DND-41 (cell line): Measurements from ENCODE around the gene NKAIN2.
"Not testable (repeated sequence)": the region's sequence is repeated elsewhere in the genome, so short reads cannot be mapped to it uniquely, and the experiment has no call there.

Source experiments
- ATAC-seq: fragments of 200-7000 bp; cut with Tn5 transposase; 3 replicates; pipeline ENCODE4 v1.9.1; 2021; ENCODE audit warnings: low read depth; ENCODE audit not compliant: insufficient read depth
- DNase-seq: peaks from one replicate; pipeline ENCODE4 v3.0.0-alpha.2; 2020
- H2AFZ ChIP-seq: 2 replicates; pipeline ENCODE4 v1.6.0; 2012; ENCODE audit warnings: low read depth, low read length
- H3K27ac ChIP-seq: 2 replicates; pipeline ENCODE4 v1.5.1; 2012; ENCODE audit warnings: low read length, inconsistent platforms
- H3K27me3 ChIP-seq: fragments of 200-600 bp; sonication (generic); 2 replicates; pipeline ENCODE4 v1.6.0; 2012; ENCODE audit warnings: low read length, mild to moderate bottlenecking, inconsistent platforms; ENCODE audit not compliant: insufficient read depth, poor library complexity
- H3K36me3 ChIP-seq: 2 replicates; pipeline ENCODE4 v1.5.1; 2012; ENCODE audit warnings: low read length, inconsistent platforms; ENCODE audit not compliant: insufficient read depth
- H3K4me1 ChIP-seq: 2 replicates; pipeline ENCODE4 v1.5.1; 2012; ENCODE audit warnings: mild to moderate bottlenecking, low read length; ENCODE audit not compliant: insufficient read depth
- H3K4me2 ChIP-seq: 2 replicates; pipeline ENCODE4 v1.6.0; 2012; ENCODE audit warnings: mild to moderate bottlenecking, moderate library complexity, low read length, inconsistent platforms; ENCODE audit not compliant: insufficient read depth
- H3K4me3 ChIP-seq, 2 experiments: fragments of 200-600 bp in 1 of 2; shearing (Covaris generic) in 1 of 2; 2 replicates each; pipeline ENCODE4 v1.5.1; 2012 to 2016; ENCODE audit warnings: inconsistent platforms in 2 of 2, low read length in 2 of 2, mild to moderate bottlenecking in 2 of 2, low read depth in 1 of 2, moderate library complexity in 1 of 2
- H3K79me2 ChIP-seq: 2 replicates; pipeline ENCODE4 v1.6.0; 2012; ENCODE audit warnings: low read length, inconsistent platforms; ENCODE audit not compliant: insufficient read depth
- H3K9ac ChIP-seq: 2 replicates; pipeline ENCODE4 v1.6.0; 2012; ENCODE audit warnings: low read depth, mild to moderate bottlenecking, inconsistent platforms, low read length, moderate library complexity
- H3K9me3 ChIP-seq: 2 replicates; pipeline ENCODE4 v1.5.1; 2012; ENCODE audit warnings: low read length, moderate library complexity, mild to moderate bottlenecking, inconsistent platforms; ENCODE audit not compliant: insufficient read depth, severe bottlenecking
- H4K20me1 ChIP-seq: 2 replicates; pipeline ENCODE4 v1.6.0; 2012; ENCODE audit warnings: low read length; ENCODE audit not compliant: insufficient read depth
- CTCF ChIP-seq: IDR thresholded peaks from 2 replicates; pipeline ENCODE4 v1.5.1; 2012; ENCODE audit warnings: borderline replicate concordance, low read length, moderate library complexity, mild to moderate bottlenecking; ENCODE audit not compliant: poor library complexity, severe bottlenecking; ENCODE audit errors: extremely low read depth
- EZH2 ChIP-seq: IDR thresholded peaks from 3 replicates; pipeline ENCODE4 v1.6.1; 2012; ENCODE audit warnings: borderline replicate concordance, low read depth, mild to moderate bottlenecking, moderate library complexity, low read length, inconsistent platforms; ENCODE audit not compliant: severe bottlenecking

Gene NKAIN2

GRCh38 chr6:124011180-124011579 lies 207.5 kb downstream of the NKAIN2 start:
- H3K4me1 ChIP-seq = no peaks in the 10 kb centered on the region
- ATAC-seq = no peak

GRCh38 chr6:124022051-124022450 lies 218.4 kb downstream of the NKAIN2 start:
- not testable (repeated sequence) for H3K27ac ChIP-seq, H3K4me1 ChIP-seq, H3K4me3 ChIP-seq, DNase-seq, H3K36me3 ChIP-seq, H3K9me3 ChIP-seq, H3K79me2 ChIP-seq, H2AFZ ChIP-seq, H3K27me3 ChIP-seq, H3K9ac ChIP-seq, H3K4me2 ChIP-seq, H4K20me1 ChIP-seq, ATAC-seq

More at GRCh38 chr6:124011180-124011579, 207.5 kb downstream of the NKAIN2 start:
- DNase-seq = no peak
- Histone ChIP-seq H3K4me3 (no peak overlapping the region), H3K9ac (no peak overlapping the region), H3K79me2 (no peaks in the 10 kb centered on the region), H3K36me3 (no peaks in the 10 kb centered on the region), H3K4me2 (no peak overlapping the region), H4K20me1 (no peaks in the 10 kb centered on the region), H3K9me3 (no peaks in the 10 kb centered on the region), H2AFZ (no peak overlapping the region), H3K27me3 (no peaks in the 10 kb centered on the region), H3K27ac (no peak overlapping the region)
- no peak for TF ChIP-seq CTCF
- TF ChIP-seq EZH2 = no peak

GRCh38 chr6:124022641-124023040 lies 219.0 kb downstream of the NKAIN2 start:
- no peak overlapping the region for H3K4me2 ChIP-seq
- no peaks in the 10 kb centered on the region for H3K79me2 ChIP-seq
- ATAC-seq (no peak), DNase-seq (no peak)
- TF ChIP-seq EZH2 = no peak
- TF ChIP-seq CTCF = no peak
- H3K4me3 ChIP-seq = no peak overlapping the region
- H3K27me3 ChIP-seq = no peaks in the 10 kb centered on the region
- H3K9me3 ChIP-seq = no peaks in the 10 kb centered on the region
- H3K4me1 ChIP-seq = no peaks in the 10 kb centered on the region
- no peak overlapping the region for H3K9ac ChIP-seq
- no peaks in the 10 kb centered on the region for H4K20me1 ChIP-seq
- no peaks in the 10 kb centered on the region for H3K36me3 ChIP-seq
- no peak overlapping the region for H3K27ac ChIP-seq
- H2AFZ ChIP-seq = no peak overlapping the region

- H3K79me2 ChIP-seq = no peaks in the 10 kb centered on the region
- no peak overlapping the region for H3K27ac ChIP-seq
- no peak overlapping the region for H3K4me3 ChIP-seq
- H3K27me3 ChIP-seq = no peaks in the 10 kb centered on the region
- ATAC-seq (no peak), DNase-seq (no peak)
- no peak overlapping the region for H2AFZ ChIP-seq
- no peaks in the 10 kb centered on the region for H3K9me3 ChIP-seq
- no peaks in the 10 kb centered on the region for H3K4me1 ChIP-seq
- TF ChIP-seq CTCF (no peak), EZH2 (no peak)
- H4K20me1 ChIP-seq = no peaks in the 10 kb centered on the region
- no peak overlapping the region for H3K4me2 ChIP-seq
- no peaks in the 10 kb centered on the region for H3K36me3 ChIP-seq
- H3K9ac ChIP-seq = no peak overlapping the region
Observed at GRCh38 chr6:124026694-124027093, 223.0 kb downstream of the NKAIN2 start.
